ENCODE results near the gene PRRT2. TPM values are rescaled to one million over a fixed set of nuclear protein-coding genes. Genes with fewer than 3 reads are reported as not detected.

PRRT2 gene
- total RNA-seq, 1 donor from 2014 or later: 24.7 TPM

DNA sequence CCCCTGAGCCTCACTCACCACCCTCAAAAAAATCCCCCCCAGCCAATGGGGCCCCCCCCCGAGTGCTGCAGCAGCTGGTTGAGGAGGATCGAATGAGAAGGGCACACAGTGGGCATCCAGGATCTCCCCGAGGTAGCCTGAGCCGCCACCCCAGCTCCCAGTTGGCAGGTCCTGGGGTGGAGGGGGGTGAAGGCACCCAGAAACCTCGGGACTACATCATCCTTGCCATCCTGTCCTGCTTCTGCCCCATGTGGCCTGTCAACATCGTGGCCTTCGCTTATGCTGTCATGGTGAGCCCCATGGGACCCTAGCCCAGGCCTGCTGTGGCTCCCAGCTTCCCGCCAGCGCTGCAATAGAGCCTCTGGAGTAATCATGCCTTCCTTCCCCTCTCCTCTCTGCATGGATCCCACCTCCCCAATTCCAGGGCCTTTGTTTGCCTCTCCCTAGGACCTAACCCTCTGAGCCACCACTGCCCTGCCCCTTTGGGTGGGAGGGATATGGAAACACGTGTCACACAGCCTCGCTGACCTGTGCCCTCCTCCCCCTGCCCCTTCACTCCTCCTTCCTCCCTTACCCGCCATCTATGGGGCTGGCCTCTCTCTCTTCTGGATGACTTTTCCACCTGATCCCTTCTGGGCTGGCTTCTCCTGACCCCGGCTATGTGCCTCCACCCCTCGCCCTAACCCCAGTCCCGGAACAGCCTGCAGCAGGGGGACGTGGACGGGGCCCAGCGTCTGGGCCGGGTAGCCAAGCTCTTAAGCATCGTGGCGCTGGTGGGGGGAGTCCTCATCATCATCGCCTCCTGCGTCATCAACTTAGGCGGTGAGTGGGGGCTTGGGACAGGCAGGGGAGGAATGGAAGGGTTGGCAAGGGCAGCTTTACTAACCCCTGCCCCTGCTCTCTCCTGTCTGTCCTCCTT is 1.9 kb downstream of the PRRT2 start:
- TF ChIP-seq, protein P1, sequence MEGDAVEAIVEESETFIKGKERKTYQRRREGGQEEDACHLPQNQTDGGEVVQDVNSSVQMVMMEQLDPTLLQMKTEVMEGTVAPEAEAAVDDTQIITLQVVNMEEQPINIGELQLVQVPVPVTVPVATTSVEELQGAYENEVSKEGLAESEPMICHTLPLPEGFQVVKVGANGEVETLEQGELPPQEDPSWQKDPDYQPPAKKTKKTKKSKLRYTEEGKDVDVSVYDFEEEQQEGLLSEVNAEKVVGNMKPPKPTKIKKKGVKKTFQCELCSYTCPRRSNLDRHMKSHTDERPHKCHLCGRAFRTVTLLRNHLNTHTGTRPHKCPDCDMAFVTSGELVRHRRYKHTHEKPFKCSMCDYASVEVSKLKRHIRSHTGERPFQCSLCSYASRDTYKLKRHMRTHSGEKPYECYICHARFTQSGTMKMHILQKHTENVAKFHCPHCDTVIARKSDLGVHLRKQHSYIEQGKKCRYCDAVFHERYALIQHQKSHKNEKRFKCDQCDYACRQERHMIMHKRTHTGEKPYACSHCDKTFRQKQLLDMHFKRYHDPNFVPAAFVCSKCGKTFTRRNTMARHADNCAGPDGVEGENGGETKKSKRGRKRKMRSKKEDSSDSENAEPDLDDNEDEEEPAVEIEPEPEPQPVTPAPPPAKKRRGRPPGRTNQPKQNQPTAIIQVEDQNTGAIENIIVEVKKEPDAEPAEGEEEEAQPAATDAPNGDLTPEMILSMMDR (IDR thresholded peaks at IDR 0.05; ENCODE audit: unreplicated experiment): no peak
- Mint-ChIP-seq H3K4me3 (peak overlapping the region; percentile 54), H3K27me3 (ENCODE audit: low read depth) (no peaks in the 10 kb centered on the region), H3K4me1 (peaks cover 65% of the 10 kb centered on the region), H3K36me3 (peaks cover 2% of the 10 kb centered on the region), H3K9me3 (no peaks in the 10 kb centered on the region), H3K27ac (no peak overlapping the region)
- DNase-seq (ENCODE audit: low spot score in 2 of 2, unreplicated experiment in 2 of 2): no peak

DNA sequence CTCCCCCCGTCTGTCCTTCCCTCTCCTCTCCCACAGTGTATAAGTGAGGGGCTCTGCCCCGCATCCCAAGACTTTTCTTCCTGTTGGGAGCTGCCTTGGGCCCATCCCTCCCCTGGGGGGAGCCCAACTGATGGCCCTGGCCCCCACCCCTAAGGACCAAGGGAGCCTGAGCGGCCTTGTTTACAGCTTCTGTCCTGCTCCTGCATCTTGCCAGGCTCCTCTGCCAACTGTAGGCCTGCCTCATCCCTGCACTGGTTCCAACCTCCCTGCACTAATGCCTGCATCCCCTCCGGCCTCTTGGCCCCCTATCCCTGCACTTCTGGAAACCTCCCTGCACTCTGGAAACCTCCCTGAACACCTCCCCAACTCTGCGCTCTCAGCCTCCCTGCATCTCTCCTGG is 2.6 kb downstream of the PRRT2 start:
- no peaks in the 10 kb centered on the region for H3K27me3 Mint-ChIP-seq (ENCODE audit: low read depth)
- TF ChIP-seq, protein P1 (IDR thresholded peaks at IDR 0.05; ENCODE audit: unreplicated experiment): no peak
- no peak for DNase-seq (ENCODE audit: low spot score in 2 of 2, unreplicated experiment in 2 of 2)
- H3K9me3 Mint-ChIP-seq: no peaks in the 10 kb centered on the region
- H3K4me3 Mint-ChIP-seq: peak overlapping the region; percentile 91
- no peak overlapping the region for H3K27ac Mint-ChIP-seq
- H3K36me3 Mint-ChIP-seq: peaks cover 6% of the 10 kb centered on the region
- peaks cover 67% of the 10 kb centered on the region for H3K4me1 Mint-ChIP-seq

DNA sequence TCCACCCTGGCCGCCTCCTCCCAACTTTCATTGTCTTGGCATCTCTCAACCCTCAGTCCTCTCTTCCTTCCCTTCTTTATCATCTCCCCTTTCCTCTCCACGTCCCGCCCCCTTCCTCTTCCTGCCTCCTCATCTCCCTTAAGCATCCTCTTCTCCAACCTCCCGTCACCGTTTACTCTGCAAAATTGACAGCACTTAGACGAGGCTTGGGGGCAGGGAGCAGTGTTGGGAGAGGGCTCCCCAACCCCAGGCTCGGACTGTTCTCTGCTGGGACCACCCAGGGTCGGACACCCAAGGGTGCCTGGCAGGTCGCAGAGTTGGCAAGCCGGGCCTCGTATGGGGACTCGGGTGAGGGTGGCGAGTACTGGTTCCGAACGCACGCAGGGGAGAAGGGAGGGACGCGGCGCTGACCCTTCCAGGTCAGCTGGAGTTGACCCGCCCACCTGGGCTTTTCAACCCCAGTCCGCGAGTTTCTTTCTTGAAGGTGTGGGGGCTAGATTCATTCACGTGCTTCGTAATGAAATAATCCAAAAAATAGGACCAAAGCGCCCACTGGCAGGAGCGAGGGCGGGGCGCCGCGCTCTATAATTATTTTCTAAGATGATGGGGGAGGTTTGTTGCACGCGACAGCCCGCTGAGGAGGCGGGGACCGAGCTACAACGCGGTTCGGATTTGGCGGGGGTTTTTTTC is 3.2 kb downstream of the PRRT2 start:
- DNase-seq (ENCODE audit: low spot score in 2 of 2, unreplicated experiment in 2 of 2): no peak
- H3K27ac Mint-ChIP-seq: peak overlapping the region; percentile 84
- TF ChIP-seq, protein P1 (IDR thresholded peaks at IDR 0.05; ENCODE audit: unreplicated experiment): no peak
- peak overlapping the region; percentile 91 for H3K4me3 Mint-ChIP-seq
- H3K4me1 Mint-ChIP-seq: peaks cover 69% of the 10 kb centered on the region
- H3K36me3 Mint-ChIP-seq: peaks cover 6% of the 10 kb centered on the region
- H3K9me3 Mint-ChIP-seq: no peaks in the 10 kb centered on the region
- H3K27me3 Mint-ChIP-seq (ENCODE audit: low read depth): no peaks in the 10 kb centered on the region

DNA sequence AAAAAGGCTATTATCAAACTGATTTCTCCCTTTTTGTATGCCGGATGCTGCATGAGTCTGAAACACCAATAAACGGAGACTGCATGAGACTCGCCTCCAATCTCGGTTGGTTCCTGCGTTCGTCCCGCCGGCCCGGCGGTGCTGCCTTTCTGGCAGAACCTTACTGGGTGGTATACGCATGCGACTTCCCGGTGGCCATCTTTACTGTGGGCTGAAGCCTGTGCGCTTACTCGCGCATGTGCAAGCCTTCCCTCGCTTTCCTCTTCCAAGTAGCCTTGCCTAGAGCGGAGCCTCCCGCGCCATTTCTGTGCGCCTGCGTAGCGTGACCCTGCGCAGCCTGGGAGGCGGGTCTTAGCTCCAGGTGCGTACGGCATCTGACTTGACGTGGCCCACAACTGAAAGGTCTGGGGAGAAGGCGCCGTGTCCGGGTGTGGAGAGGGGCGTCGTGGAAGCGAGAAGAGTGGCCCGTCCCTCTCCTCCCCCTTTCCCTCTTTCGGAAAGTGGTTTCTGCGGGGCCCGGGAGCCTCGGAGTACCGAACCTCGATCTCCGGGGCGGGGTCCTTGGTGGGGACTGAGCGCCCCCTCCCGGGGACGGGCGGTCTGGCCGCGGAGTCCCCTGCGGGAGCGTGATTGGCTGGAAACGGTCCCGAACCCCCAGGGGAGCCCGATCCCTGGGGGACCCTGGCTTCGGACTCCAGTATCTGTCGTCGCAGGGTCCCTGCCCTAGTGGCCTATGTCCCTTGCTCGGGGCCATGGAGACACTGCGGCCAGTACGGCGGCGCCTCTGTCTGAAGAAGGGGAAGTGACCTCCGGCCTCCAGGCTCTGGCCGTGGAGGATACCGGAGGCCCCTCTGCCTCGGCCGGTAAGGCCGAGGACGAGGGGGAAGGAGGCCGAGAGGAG is 4.0 kb downstream of the PRRT2 start, which contains the start of gene PAGR1:
PAGR1 (plus strand) TSS at position 360 of the 901 bp plus-strand sequence; CDS start at position 734, 374 bp downstream.
- Mint-ChIP-seq H3K4me3 (peak within 1 kb of the TSS; percentile 91), H3K27ac (peak within 1 kb of the TSS; percentile 97), H3K9me3 (no peaks in the 10 kb centered on the region), H3K36me3 (peaks cover 6% of the 10 kb centered on the region), H3K4me1 (peaks cover 68% of the 10 kb centered on the region), H3K27me3 (ENCODE audit: low read depth) (no peaks in the 10 kb centered on the region)
- TF ChIP-seq, protein P1 (IDR thresholded peaks at IDR 0.05; ENCODE audit: unreplicated experiment): peak; percentile 83
- DNase-seq (ENCODE audit: low spot score in 2 of 2, unreplicated experiment in 2 of 2): peak; percentile 91 to 98
